K562 (cell line): ENCODE measurements around the gene PRUNE1. TPM values are rescaled to one million over a fixed set of nuclear protein-coding genes. Genes with fewer than 3 reads are reported as not detected.

Experiments
- ATF1 ChIP-seq, 2 experiments: fragments of 450-650 bp in 1 of 2; IDR thresholded peaks; 2 replicates each; pipeline ENCODE4 v1.6.1; 2016; ENCODE audit warnings: missing compliant biosample characterization in 1 of 2, missing genetic modification characterization in 1 of 2
- CBX5 ChIP-seq: IDR thresholded peaks from 2 replicates; pipeline ENCODE4 v1.6.1; 2014; ENCODE audit warnings: low read depth, borderline replicate concordance
- CC2D1A ChIP-seq: fragments of 450-650 bp; IDR thresholded peaks from 2 replicates; pipeline ENCODE4 v1.6.1; 2017; ENCODE audit warnings: mild to moderate bottlenecking
- CHD2 ChIP-seq: IDR thresholded peaks from 2 replicates; pipeline ENCODE4 v1.6.1; 2011; ENCODE audit warnings: low read depth, low read length
- E2F6 ChIP-seq, 2 experiments: IDR thresholded peaks; 2 replicates each; pipeline ENCODE4 v1.6.1; 2011; ENCODE audit warnings: borderline replicate concordance in 1 of 2, control low read depth in 1 of 2, low read depth in 1 of 2, low read length in 1 of 2, mild to moderate bottlenecking in 1 of 2, mixed read lengths in 1 of 2, moderate library complexity in 1 of 2; ENCODE audit not compliant: insufficient read depth in 1 of 2, insufficient read length in 1 of 2, poor library complexity in 1 of 2, severe bottlenecking in 1 of 2; ENCODE audit errors: extremely low read depth in 1 of 2
- E2F8 ChIP-seq: fragments of 450-650 bp; IDR thresholded peaks from 2 replicates; pipeline ENCODE4 v1.7.1; 2018; ENCODE audit warnings: mild to moderate bottlenecking, low read depth; ENCODE audit not compliant: partially characterized antibody
- ELK1 ChIP-seq: sonication (generic); formaldehyde crosslinking; IDR thresholded peaks from 2 replicates; pipeline ENCODE4 v1.8.1; 2022; ENCODE audit warnings: missing genetic modification reagents
- ETS1 ChIP-seq: conservative IDR thresholded peaks from 2 replicates; pipeline ENCODE4 v1.6.1; 2011; ENCODE audit warnings: low read depth, mild to moderate bottlenecking, low read length; ENCODE audit not compliant: control insufficient read depth
- FUS ChIP-seq: fragments of 200-400 bp; formaldehyde crosslinking; optimal IDR thresholded peaks from 2 replicates; pipeline ENCODE3; 2017; ENCODE audit warnings: low read depth, low read length
- HCFC1 ChIP-seq: IDR thresholded peaks from 2 replicates; pipeline ENCODE4 v1.6.1; 2012; ENCODE audit warnings: low read depth, low read length, improper control_type of control experiment
- HNRNPH1 ChIP-seq: fragments of 200-400 bp; formaldehyde crosslinking; optimal IDR thresholded peaks from 2 replicates; pipeline ENCODE3; 2017; ENCODE audit warnings: low read depth, mild to moderate bottlenecking, low read length, moderate library complexity
- KHSRP ChIP-seq: fragments of 450-650 bp; IDR thresholded peaks from 2 replicates; pipeline ENCODE4 v1.6.1; 2017
- NEUROD1 ChIP-seq: fragments of 150-350 bp; IDR thresholded peaks from 2 replicates; pipeline ENCODE4 v1.6.1; 2014; ENCODE audit warnings: borderline replicate concordance, low read length, low read depth; ENCODE audit not compliant: partially characterized antibody
- NRF1 ChIP-seq, 2 experiments: fragments of 450-650 bp; IDR thresholded peaks in 1 of 2; conservative IDR thresholded peaks in 1 of 2; 2 replicates each; pipeline ENCODE4 v1.6.1; 2014; ENCODE audit warnings: mild to moderate bottlenecking in 2 of 2
- PHTF2 ChIP-seq: fragments of 250-450 bp; sonication (Bioruptor Pico); IDR thresholded peaks from 2 replicates; pipeline ENCODE4 v1.5.0; 2021; ENCODE audit warnings: mild to moderate bottlenecking
- POU5F1 ChIP-seq: fragments of 150-350 bp; IDR thresholded peaks from 2 replicates; pipeline ENCODE4 v1.6.1; 2014; ENCODE audit warnings: borderline replicate concordance, low read length, low read depth, mild to moderate bottlenecking; ENCODE audit not compliant: partially characterized antibody
- SMARCA4 ChIP-seq: fragments of 450-650 bp; IDR thresholded peaks from 2 replicates; pipeline ENCODE4 v1.6.1; 2016
- TGIF2 ChIP-seq: sonication (generic); formaldehyde crosslinking; IDR thresholded peaks from 2 replicates; pipeline ENCODE4 v1.8.1; 2022; ENCODE audit warnings: mild to moderate bottlenecking, missing genetic modification reagents, moderate library complexity
- ZC3H11A ChIP-seq: IDR thresholded peaks from 2 replicates; pipeline ENCODE4 v1.6.1; 2012; ENCODE audit warnings: low read depth, low read length, improper control_type of control experiment
- ZNF23 ChIP-seq: fragments of 250-450 bp; sonication (Bioruptor Pico); IDR thresholded peaks from 2 replicates; pipeline ENCODE4 v1.4.0; 2020; ENCODE audit warnings: mild to moderate bottlenecking
- ZNF324 ChIP-seq: fragments of 250-450 bp; sonication (Bioruptor Pico); IDR thresholded peaks from 2 replicates; pipeline ENCODE4 v1.4.0; 2020; ENCODE audit warnings: mild to moderate bottlenecking
- ZNF354B ChIP-seq: fragments of 250-450 bp; sonication (Bioruptor Pico); IDR thresholded peaks from 2 replicates; pipeline ENCODE4 v1.4.0; 2020
- polyA plus RNA-seq, 8 experiments: library from polyadenylated mRNA; depleted of rRNA in 4 of 8; stranded (reverse) in 5 of 8; unstranded in 3 of 8; fragments of >200 nt; fragmentation: Nextera tagmentation in 2 of 8; fragmentation: Illumina TruSeq in 1 of 8; extraction: Ambion mirVana in 2 of 8; extraction: Trizol in 1 of 8; gene quantifications; 2 replicates each; pipeline versions ENCODE4 v1.2.1 to v1.2.3, GENCODE V29; 2011 to 2014; ENCODE audit warnings: inconsistent platforms in 1 of 8, missing spikeins in 1 of 8
- total RNA-seq, 7 experiments: library from RNA; depleted of rRNA in 6 of 7; stranded (reverse); fragments of >200 nt in 6 of 7; fragmentation: Illumina TruSeq in 2 of 7; extraction: Trizol in 2 of 7; gene quantifications; 2 replicates each; pipeline versions ENCODE4 v1.2.1 to v1.2.3, GENCODE V29; 2011 to 2021; ENCODE audit warnings: low replicate concordance in 1 of 7

PRUNE1 gene
- total and polyA plus RNA-seq, 9 of the 15 experiments (the other 6 are each of a cell fraction or from before 2014, with no cell fraction given): 16.7 to 48.3 (median 26.2) TPM

GRCh38 chr1:151059109-151060006 lies 51.1 kb downstream of the PRUNE1 start, which contains the start of gene CDC42SE1 (continued):
- peak in 1 of 2 experiments; percentile 41 for TF ChIP-seq E2F6 (IDR thresholded peaks at IDR 0.05; ENCODE audit: borderline replicate concordance in 1 of 2, extremely low read depth in 1 of 2, insufficient read depth in 1 of 2, insufficient read length in 1 of 2, low read depth in 1 of 2, low read length in 1 of 2, poor library complexity in 1 of 2, severe bottlenecking in 1 of 2)
- TF ChIP-seq CHD2: 0 out of 2 replicates have a peak, but pooled peaks have one; percentile 32
- TF ChIP-seq CBX5: 0 out of 2 replicates have a peak, but pooled peaks have one; percentile 19
- TF ChIP-seq E2F8: peak; percentile 36
- TF ChIP-seq ZNF23 (CRISPR knock-in tag): no peak
- TF ChIP-seq HNRNPH1: no peak
- no peak for TF ChIP-seq FUS
- TF ChIP-seq POU5F1: no peak
- no peak for TF ChIP-seq KHSRP
- TF ChIP-seq HCFC1: peak; percentile 60; the same call in 1 of the 2 replicates
- TF ChIP-seq ZNF324 (CRISPR knock-in tag): no peak
- peak; percentile 86 for TF ChIP-seq ETS1
- peak; percentile 69 to 76 for TF ChIP-seq NRF1 (conservative IDR thresholded peaks at IDR 0.05 in 1 of 2, IDR thresholded peaks at IDR 0.05 in 1 of 2)
- no peak for TF ChIP-seq ZC3H11A
- TF ChIP-seq NEUROD1: no peak
- no peak for TF ChIP-seq CC2D1A
- no peak for TF ChIP-seq PHTF2 (CRISPR knock-in tag)
- TF ChIP-seq TGIF2 (CRISPR knock-in tag): 0 out of 2 replicates have a peak, but pooled peaks have one; percentile 15
- no peak for TF ChIP-seq ELK1
- no peak for TF ChIP-seq ZNF354B (CRISPR knock-in tag)
- TF ChIP-seq SMARCA4: peak; percentile 70
- no peak for TF ChIP-seq ATF1 (CRISPR knock-in tag; IDR thresholded peaks at IDR 0.05)
- peak; percentile 78 for TF ChIP-seq ATF1 (tag; IDR thresholded peaks at IDR 0.05)
